ENCODE data around the gene NGDN.

The NGDN gene

DNA sequence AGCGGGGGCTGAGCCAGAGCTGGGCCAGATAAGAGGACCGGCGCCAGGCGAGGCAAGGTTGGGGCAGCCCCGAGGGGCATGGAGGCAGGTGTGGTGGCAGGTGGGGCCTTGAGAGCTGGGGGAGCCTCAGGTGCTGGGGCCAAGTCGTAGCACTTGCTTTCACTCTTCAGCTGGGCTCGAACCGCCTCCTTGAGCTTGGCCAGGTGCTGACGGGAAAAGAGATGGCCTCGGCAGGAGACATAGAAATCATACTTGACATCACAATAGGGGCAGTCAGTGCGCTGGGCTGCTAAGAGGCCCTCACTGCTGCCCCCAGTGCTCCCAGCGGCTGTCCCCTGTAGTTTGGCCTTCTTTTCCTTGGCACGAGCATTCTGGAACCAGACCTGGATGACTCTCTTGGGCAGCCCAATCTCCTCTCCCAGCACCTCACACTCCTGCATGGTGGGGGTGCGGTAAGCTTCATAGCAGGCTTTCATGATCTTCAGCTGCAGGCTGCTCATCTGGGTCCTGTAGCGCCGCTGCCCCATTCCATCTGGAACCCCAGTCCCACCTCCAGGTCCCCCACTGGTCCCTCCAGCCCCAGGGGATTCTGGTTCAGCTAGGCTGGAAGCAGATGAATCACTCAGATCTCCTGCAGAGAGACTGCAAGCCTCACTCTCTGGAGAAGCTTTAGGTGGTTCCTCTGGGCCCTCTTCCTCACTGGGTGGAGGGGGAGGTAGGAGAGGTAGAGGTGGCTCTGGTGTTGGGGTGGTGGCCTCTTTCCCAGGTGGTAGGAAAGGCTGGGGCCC lies 53.9 kb downstream of the NGDN start:
- DNase-seq, result no peak

DNA sequence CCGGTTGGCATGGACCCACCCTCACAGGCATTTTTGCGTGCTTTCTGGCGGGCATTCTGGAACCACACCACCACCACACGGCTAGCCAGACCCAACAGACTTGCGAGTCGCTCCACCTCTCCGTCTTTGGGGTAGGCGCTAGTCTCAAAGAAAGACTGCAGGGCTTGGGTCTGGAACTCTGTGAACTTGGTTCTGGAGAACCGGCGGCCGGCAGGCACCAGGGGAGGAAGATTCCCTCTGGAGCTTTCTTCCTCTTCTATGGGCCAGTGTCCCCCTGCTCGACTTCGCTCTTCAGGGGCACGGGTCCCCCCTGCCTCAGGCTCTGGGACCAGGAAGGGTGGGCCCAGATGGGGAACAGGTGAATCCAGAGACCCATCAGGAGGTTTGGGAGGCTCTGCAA lies 55.5 kb downstream of the NGDN start:
- no peak for DNase-seq

DNA sequence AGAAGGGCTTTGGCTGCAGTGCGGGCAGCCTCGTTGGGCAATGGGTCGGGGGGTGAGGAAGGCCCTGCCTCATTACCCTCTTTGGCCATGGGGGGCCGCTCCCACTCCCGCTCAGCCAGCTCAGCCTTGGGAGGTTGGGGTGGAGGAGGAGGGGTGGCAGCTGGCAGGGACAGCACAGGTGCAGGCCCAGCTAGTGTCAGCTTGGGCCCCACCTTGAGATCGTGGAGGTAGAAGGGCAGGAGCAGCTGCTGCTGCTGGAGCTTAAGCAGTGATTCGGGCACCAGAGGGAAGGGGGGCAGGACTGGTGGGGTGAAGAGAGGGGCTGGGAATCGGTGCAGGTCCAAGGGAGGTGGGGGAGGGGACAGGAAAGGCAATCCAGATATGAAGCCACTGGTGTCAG lies 56.1 kb downstream of the NGDN start:
- DNase-seq, result no peak

All from OCI-M1 (cell line).